ENCODE measurements around the gene PLEKHB2. TPM values are rescaled to one million over a fixed set of nuclear protein-coding genes. Genes with fewer than 3 reads are reported as not detected.
"Not testable (repeated sequence)": the region's sequence is repeated elsewhere in the genome, so short reads cannot be mapped to it uniquely, and the experiment has no call there.

PLEKHB2 gene
- total RNA-seq, 1 experiment from 2014 or later = 139 TPM

DNA sequence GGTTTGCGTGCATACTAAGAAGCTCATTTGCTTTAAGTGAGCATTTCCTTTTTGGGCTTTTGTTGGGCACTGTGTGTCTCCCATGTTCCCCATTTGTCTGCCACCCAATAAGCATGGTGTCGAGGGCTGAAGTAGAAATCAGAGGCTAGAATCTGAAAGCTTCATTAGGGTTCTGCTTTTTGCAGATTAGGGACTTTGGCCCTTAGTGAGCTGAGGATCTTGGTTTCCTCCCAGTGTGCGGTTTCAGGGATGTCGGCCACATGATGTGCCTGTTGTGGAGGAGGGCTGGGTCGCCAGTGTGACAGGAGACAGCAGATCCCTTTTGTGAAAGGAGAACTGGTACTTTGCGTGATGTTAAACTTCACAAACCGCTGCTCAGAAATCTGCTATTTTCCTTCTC, 41.1 kb downstream of the PLEKHB2 start:
- BruUV-seq (replicated peaks) = no TSS peak

GRCh38 chr2:131146749-131147148, 41.6 kb downstream of the PLEKHB2 start:
- no peak overlapping the region for H3K4me3 ChIP-seq (ENCODE audit: low read depth, low read length)
- H3K4me1 Mint-ChIP-seq (ENCODE audit: low read depth, unreplicated experiment) = peaks cover under 1% of the 10 kb centered on the region
- H3K36me3 ChIP-seq (ENCODE audit: control insufficient read depth, insufficient read depth, low read length) = peaks cover 1% of the 10 kb centered on the region
- no peaks in the 10 kb centered on the region for H3K27me3 ChIP-seq (replicated peaks; ENCODE audit: control insufficient read depth, insufficient read depth, low read length)
- no peak overlapping the region for H3K27ac Mint-ChIP-seq (ENCODE audit: unreplicated experiment)
- ChIA-PET CTCF (no interaction called here), POLR2A (no interaction called here)
- peaks cover 77% of the 10 kb centered on the region for H3K36me3 Mint-ChIP-seq (ENCODE audit: insufficient read depth, unreplicated experiment)
- H3K4me3 Mint-ChIP-seq (ENCODE audit: unreplicated experiment) = no peak overlapping the region
- no peak for TF ChIP-seq CTCF (IDR thresholded peaks at IDR 0.05; ENCODE audit: insufficient read depth in 1 of 2, low read depth in 1 of 2, low read length in 1 of 2, severe bottlenecking in 1 of 2, unreplicated experiment in 1 of 2)
- H3K9me3 ChIP-seq = no peaks in the 10 kb centered on the region
- no peak for DNase-seq
- intact Hi-C loops (cut with micrococcal nuclease; ENCODE audit: unreplicated experiment) = no loop called here
- H3K27me3 Mint-ChIP-seq (ENCODE audit: insufficient read depth, unreplicated experiment) = no peaks in the 10 kb centered on the region
- no peaks in the 10 kb centered on the region for H3K4me1 ChIP-seq
- BruUV-seq (replicated peaks) = no TSS peak
- no peaks in the 10 kb centered on the region for H3K9me3 Mint-ChIP-seq (ENCODE audit: unreplicated experiment)

More for the DNA sequence above, 41.1 kb downstream of the PLEKHB2 start:
- Mint-ChIP-seq H3K4me3 (ENCODE audit: unreplicated experiment) (no peak overlapping the region), H3K27ac (ENCODE audit: unreplicated experiment) (no peak overlapping the region), H3K27me3 (ENCODE audit: insufficient read depth, unreplicated experiment) (no peaks in the 10 kb centered on the region), H3K36me3 (ENCODE audit: insufficient read depth, unreplicated experiment) (peaks cover 75% of the 10 kb centered on the region), H3K9me3 (ENCODE audit: unreplicated experiment) (no peaks in the 10 kb centered on the region), H3K4me1 (ENCODE audit: low read depth, unreplicated experiment) (no peaks in the 10 kb centered on the region)
- no peaks in the 10 kb centered on the region for H3K4me1 ChIP-seq
- H3K36me3 ChIP-seq (ENCODE audit: control insufficient read depth, insufficient read depth, low read length) = peaks cover 1% of the 10 kb centered on the region
- no peak for TF ChIP-seq CTCF (IDR thresholded peaks at IDR 0.05; ENCODE audit: insufficient read depth in 1 of 2, low read depth in 1 of 2, low read length in 1 of 2, severe bottlenecking in 1 of 2, unreplicated experiment in 1 of 2)
- H3K27me3 ChIP-seq (replicated peaks; ENCODE audit: control insufficient read depth, insufficient read depth, low read length) = no peaks in the 10 kb centered on the region
- ChIA-PET POLR2A (no interaction called here), CTCF (no interaction called here)
- DNase-seq = no peak
- intact Hi-C loops (cut with micrococcal nuclease; ENCODE audit: unreplicated experiment) = no loop called here
- no peaks in the 10 kb centered on the region for H3K9me3 ChIP-seq
- no peak overlapping the region for H3K4me3 ChIP-seq (ENCODE audit: low read depth, low read length)

DNA sequence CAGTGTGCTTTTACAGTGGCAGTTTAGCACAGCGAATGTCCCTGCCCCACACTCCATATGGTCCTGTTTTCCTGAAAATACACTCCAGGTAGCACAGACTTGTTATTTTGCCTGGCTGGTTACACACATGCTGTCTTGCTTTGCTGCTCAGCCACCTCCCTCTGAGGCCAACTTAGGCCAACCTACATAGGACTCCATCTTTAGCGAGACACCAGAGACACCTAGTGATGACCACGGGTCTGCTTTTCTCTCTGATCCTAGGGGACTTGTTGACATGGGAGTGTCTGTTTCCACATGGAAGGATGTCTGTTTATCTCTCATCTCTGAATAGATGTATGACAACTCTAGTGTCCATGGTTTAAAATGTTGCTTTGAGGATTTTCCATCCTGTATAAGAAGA, 43.3 kb downstream of the PLEKHB2 start:
- Mint-ChIP-seq H3K27me3 (ENCODE audit: insufficient read depth, unreplicated experiment) (no peaks in the 10 kb centered on the region), H3K9me3 (ENCODE audit: unreplicated experiment) (no peaks in the 10 kb centered on the region), H3K36me3 (ENCODE audit: insufficient read depth, unreplicated experiment) (peaks cover 77% of the 10 kb centered on the region), H3K4me3 (ENCODE audit: unreplicated experiment) (no peak overlapping the region), H3K27ac (ENCODE audit: unreplicated experiment) (no peak overlapping the region), H3K4me1 (ENCODE audit: low read depth, unreplicated experiment) (peaks cover 12% of the 10 kb centered on the region)
- no peaks in the 10 kb centered on the region for H3K27me3 ChIP-seq (replicated peaks; ENCODE audit: control insufficient read depth, insufficient read depth, low read length)
- ChIA-PET CTCF (no interaction called here), POLR2A (no interaction called here)
- no peaks in the 10 kb centered on the region for H3K9me3 ChIP-seq
- intact Hi-C loops (cut with micrococcal nuclease; ENCODE audit: unreplicated experiment) = no loop called here
- DNase-seq = peak in 1 of 2 experiments; percentile 17
- H3K36me3 ChIP-seq (ENCODE audit: control insufficient read depth, insufficient read depth, low read length) = peaks cover 1% of the 10 kb centered on the region
- BruUV-seq (replicated peaks) = no TSS peak
- TF ChIP-seq CTCF (IDR thresholded peaks at IDR 0.05; ENCODE audit: insufficient read depth in 1 of 2, low read depth in 1 of 2, low read length in 1 of 2, severe bottlenecking in 1 of 2, unreplicated experiment in 1 of 2) = no peak
- H3K4me3 ChIP-seq (ENCODE audit: low read depth, low read length) = no peak overlapping the region
- H3K4me1 ChIP-seq = no peaks in the 10 kb centered on the region

- DNase-seq; H3K4me3 ChIP-seq (ENCODE audit: low read depth, low read length); H3K9me3 Mint-ChIP-seq (ENCODE audit: unreplicated experiment); H3K36me3 ChIP-seq (ENCODE audit: control insufficient read depth, insufficient read depth, low read length); H3K4me3 Mint-ChIP-seq (ENCODE audit: unreplicated experiment); CTCF ChIA-PET; H3K27ac Mint-ChIP-seq (ENCODE audit: unreplicated experiment); H3K4me1 ChIP-seq; H3K27me3 ChIP-seq (replicated peaks; ENCODE audit: control insufficient read depth, insufficient read depth, low read length); H3K9me3 ChIP-seq; H3K27me3 Mint-ChIP-seq (ENCODE audit: insufficient read depth, unreplicated experiment); POLR2A ChIA-PET; BruUV-seq (replicated peaks): not testable (repeated sequence)
- peaks cover 72% of the 10 kb centered on the region for H3K36me3 Mint-ChIP-seq (ENCODE audit: insufficient read depth, unreplicated experiment)
- peaks cover 12% of the 10 kb centered on the region for H3K4me1 Mint-ChIP-seq (ENCODE audit: low read depth, unreplicated experiment)
- intact Hi-C loops (cut with micrococcal nuclease; ENCODE audit: unreplicated experiment) = loop anchor here (5.0 to 10.0 kb wide), 3 partner anchors 342 to 997 kb away; partner anchors contain the start of genes CCDC74A and MZT2A
Measured at GRCh38 chr2:131150109-131150508, 45.0 kb downstream of the PLEKHB2 start.
